ENCODE measurements around the gene PIANP.

Gene PIANP

DNA sequence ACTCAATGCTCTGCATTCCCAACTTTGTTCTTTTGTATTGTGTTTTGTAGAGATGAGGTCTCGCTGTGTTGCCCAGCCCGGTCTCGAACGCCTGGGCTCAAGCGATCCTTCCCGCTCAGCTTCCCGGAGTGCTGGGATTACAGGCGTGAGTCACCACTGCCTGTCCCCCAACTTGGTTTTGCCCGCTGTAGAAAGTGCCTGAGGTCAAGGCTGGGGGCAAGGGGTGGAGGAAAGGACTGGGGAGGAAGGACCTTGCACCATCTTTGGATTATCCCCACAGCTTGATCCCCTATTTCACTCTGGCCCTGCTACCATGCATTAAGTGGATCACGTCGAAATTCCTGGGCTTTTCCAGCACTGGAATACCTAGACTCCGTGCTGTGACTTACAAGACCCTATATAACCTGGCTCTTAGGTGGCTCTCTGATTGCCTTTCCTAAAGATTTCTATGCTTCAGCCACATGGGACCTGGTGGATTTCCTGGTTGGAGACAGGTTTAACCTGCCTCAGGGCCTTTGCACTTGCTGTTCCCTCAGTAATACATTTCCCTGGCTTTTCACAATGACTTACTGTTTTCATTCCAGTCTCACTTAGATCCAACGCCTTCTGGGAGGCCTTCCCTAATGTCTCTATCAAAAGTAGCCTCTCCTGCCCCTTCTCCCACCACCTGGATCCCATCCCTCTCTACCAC lies 608 bp upstream of the PIANP start:
- no peak for DNase-seq (ENCODE audit: extremely low read depth, low read depth)
- TF ChIP-seq, protein P1, sequence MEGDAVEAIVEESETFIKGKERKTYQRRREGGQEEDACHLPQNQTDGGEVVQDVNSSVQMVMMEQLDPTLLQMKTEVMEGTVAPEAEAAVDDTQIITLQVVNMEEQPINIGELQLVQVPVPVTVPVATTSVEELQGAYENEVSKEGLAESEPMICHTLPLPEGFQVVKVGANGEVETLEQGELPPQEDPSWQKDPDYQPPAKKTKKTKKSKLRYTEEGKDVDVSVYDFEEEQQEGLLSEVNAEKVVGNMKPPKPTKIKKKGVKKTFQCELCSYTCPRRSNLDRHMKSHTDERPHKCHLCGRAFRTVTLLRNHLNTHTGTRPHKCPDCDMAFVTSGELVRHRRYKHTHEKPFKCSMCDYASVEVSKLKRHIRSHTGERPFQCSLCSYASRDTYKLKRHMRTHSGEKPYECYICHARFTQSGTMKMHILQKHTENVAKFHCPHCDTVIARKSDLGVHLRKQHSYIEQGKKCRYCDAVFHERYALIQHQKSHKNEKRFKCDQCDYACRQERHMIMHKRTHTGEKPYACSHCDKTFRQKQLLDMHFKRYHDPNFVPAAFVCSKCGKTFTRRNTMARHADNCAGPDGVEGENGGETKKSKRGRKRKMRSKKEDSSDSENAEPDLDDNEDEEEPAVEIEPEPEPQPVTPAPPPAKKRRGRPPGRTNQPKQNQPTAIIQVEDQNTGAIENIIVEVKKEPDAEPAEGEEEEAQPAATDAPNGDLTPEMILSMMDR (IDR thresholded peaks at IDR 0.05; ENCODE audit: low read depth, low read length, missing control alignments): no peak
- H3K4me3 ChIP-seq (replicated peaks; ENCODE audit: low read depth, low read length): no peak overlapping the region

GRCh38 chr12:6699989-6700645 lies 498 bp downstream of the PIANP start:
- TF ChIP-seq, protein P1 (IDR thresholded peaks at IDR 0.05; ENCODE audit: low read depth, low read length, missing control alignments): no peak
- DNase-seq (ENCODE audit: extremely low read depth, low read depth): no peak
- peak overlapping the region; percentile 42 for H3K4me3 ChIP-seq (replicated peaks; ENCODE audit: low read depth, low read length)

DNA sequence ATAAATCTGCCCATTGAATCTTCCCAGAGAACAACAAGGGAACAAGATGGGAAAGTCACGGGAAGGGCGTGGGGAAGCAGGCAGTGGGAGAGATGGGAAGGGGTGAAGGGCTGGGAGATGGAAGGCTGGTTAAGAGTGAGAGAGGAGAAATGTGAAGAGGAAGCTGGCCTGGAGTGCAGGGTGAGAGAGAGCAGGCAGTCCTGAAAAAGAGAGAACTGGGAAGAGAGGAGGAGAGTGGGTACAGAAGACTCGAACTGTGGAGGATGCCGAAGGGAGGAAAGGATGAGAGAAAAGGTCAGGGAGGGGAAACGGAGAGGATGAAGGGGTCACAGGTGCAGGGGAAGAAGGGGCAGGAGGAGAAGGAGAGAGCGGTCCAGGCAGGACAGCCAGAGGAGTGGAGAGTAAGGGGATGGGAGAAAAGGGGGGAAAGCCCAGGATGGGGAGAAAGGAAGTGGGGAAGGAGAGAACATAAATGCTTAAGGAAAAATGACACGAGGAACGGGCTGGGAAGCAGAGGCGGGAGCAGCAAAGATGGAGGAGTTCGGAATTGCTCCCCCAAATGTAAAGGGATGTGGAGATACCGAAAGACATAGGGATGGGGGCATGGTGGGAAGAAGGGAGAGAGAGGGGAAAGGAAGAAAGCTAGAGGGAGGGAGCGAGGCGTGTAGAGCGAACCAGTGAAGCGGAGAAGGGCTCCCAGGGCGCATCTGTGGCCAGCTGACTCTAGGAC lies 1.2 kb downstream of the PIANP start:
- H3K4me3 ChIP-seq (replicated peaks; ENCODE audit: low read depth, low read length): peak overlapping the region; percentile 42; the same call in 1 of the 2 replicates
- DNase-seq (ENCODE audit: extremely low read depth, low read depth): no peak
- TF ChIP-seq, protein P1 (IDR thresholded peaks at IDR 0.05; ENCODE audit: low read depth, low read length, missing control alignments): no peak

GRCh38 chr12:6698352-6699046 lies 2.1 kb downstream of the PIANP start:
- DNase-seq (ENCODE audit: extremely low read depth, low read depth): no peak

DNA sequence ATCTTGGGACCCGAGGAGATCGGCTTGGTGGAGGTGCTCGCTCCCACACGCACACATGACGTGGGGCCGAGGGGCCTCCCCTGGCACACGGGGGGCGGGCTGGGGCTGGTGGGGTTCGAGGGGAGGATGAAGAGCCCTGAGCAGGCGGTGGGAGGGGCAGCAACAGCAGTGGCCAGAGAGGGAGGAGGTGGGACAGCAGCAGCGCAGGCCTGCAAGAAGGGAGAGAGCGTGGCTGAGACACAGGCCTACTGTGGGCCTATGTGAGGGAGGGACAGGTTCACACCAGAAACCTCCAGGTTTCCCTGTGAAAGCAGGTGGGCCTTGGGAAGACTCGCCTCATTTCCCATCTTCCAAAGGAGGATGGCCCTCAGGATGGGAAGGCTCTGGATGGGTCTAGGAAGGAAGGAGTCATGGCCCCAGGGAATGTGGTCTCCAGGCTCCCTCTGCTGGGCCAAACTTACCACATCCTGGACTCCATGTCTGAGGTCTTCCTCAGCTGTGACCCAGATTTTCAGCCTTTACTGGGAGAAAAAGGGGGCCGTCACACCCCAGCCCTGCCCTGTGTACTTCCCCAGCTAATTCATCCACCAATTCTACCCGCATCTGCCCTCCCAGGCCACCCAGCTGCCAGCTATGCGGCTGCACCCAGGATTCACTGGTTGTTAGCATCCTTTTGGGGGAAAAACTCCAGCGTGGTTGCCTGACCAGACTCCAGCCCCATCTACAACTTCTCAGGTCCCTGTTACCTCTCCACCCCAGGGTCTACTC lies 2.8 kb downstream of the PIANP start:
- TF ChIP-seq, protein P1 (IDR thresholded peaks at IDR 0.05; ENCODE audit: low read depth, low read length, missing control alignments): peak; percentile 75
- no peak overlapping the region for H3K4me3 ChIP-seq (replicated peaks; ENCODE audit: low read depth, low read length)

More at GRCh38 chr12:6698352-6699046, 2.1 kb downstream of the PIANP start:
- TF ChIP-seq, protein P1 (IDR thresholded peaks at IDR 0.05; ENCODE audit: low read depth, low read length, missing control alignments): no peak
- H3K4me3 ChIP-seq (replicated peaks; ENCODE audit: low read depth, low read length): no peak overlapping the region

More for the DNA sequence above, 2.8 kb downstream of the PIANP start:
- DNase-seq (ENCODE audit: extremely low read depth, low read depth): peak; percentile 36

Data from HFF-Myc (cell line).